SJCRH30 (cell line): ENCODE measurements around the gene GRIA1. TPM values are rescaled to one million over a fixed set of nuclear protein-coding genes. Genes with fewer than 3 reads are reported as not detected.
A peak's percentile ranks its signal among the peaks of the same experiment; 100 is the strongest.

Experiments used
- DNase-seq, 2 experiments: peaks; one replicate each; pipeline ENCODE4 v3.0.0-alpha.2; 2015 to 2020
- H3K27ac ChIP-seq: fragments of 250-450 bp; sonication (Bioruptor Pico); 2 replicates; pipeline ENCODE4 v1.5.1; 2020; ENCODE audit warnings: mild to moderate bottlenecking, moderate library complexity
- H3K27me3 ChIP-seq: fragments of 250-450 bp; sonication (Bioruptor Pico); 2 replicates; pipeline ENCODE4 v1.5.1; 2020; ENCODE audit warnings: mild to moderate bottlenecking, moderate library complexity
- H3K36me3 ChIP-seq: fragments of 250-450 bp; sonication (Bioruptor Pico); 2 replicates; pipeline ENCODE4 v1.5.1; 2020; ENCODE audit warnings: mild to moderate bottlenecking, moderate library complexity
- H3K4me1 ChIP-seq: fragments of 250-450 bp; sonication (Bioruptor Pico); 2 replicates; pipeline ENCODE4 v1.5.1; 2020; ENCODE audit warnings: mild to moderate bottlenecking, moderate library complexity
- H3K4me3 ChIP-seq: fragments of 250-450 bp; sonication (Bioruptor Pico); 2 replicates; pipeline ENCODE4 v1.5.1; 2020; ENCODE audit warnings: mild to moderate bottlenecking, moderate library complexity
- H3K9me3 ChIP-seq: fragments of 250-450 bp; sonication (Bioruptor Pico); replicated peaks from 2 replicates; pipeline ENCODE4 v1.5.1; 2020; ENCODE audit warnings: mild to moderate bottlenecking, moderate library complexity
- total RNA-seq: library from RNA; depleted of rRNA; stranded (reverse); fragments of >200 nt; shearing (Covaris generic); gene quantifications from 2 replicates; pipeline ENCODE4 v1.2.3, GENCODE V29; 2014; rRNA removed

GRIA1 gene
- total RNA-seq: not detected in 2 replicates

DNA sequence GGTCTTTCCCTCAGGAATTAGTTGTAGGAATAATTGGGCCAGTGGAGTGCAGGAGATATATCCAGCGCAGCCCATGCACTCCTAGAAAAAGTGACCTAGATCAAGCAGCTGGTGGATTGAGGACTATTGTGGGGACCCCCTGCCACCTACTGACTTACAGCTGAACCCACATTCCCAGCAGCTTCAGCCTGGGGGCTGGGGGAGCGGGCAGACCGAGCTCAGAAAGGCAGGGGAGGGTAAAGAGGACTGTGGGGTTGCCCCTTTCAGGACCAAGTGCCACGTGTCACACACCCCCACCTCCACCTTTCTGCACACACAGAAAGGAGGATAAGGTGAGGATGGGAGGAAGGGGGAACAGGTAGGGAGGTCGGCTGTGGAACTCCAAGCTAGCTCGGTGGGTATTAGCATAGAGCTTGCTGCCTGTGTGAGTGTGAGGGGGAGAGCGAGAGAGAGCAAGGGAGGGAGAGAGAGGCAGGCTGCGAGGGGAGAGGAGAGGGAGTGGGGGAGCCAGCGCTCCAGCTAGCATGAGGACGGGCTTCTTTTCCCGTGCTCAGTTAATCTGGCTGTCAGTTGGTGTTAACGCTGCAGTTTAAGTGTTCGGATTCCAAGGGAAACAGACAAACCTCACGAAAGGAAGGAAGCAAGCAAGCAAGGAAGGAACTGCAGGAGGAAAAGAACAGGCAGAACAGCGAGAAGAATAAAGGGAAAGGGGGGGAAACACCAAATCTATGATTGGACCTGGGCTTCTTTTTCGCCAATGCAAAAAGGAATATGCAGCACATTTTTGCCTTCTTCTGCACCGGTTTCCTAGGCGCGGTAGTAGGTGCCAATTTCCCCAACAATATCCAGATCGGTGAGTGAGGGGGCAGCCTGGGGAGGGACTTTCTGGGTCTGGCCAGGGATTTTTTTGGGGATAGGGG lies at the start of gene GRIA1:
Gene GRIA1 (plus strand): TSS at position 553 of the 920 bp plus-strand sequence.
- H3K27me3 ChIP-seq: peaks cover 5% of the 10 kb centered on the region; the same call in 1 of the 2 replicates
- no peak for DNase-seq
- H3K36me3 ChIP-seq: no peaks in the 10 kb centered on the region
- H3K27ac ChIP-seq: no peak within 1 kb of the TSS
- no peaks in the 10 kb centered on the region for H3K9me3 ChIP-seq
- no peaks in the 10 kb centered on the region for H3K4me1 ChIP-seq
- H3K4me3 ChIP-seq: no peak within 1 kb of the TSS

DNA sequence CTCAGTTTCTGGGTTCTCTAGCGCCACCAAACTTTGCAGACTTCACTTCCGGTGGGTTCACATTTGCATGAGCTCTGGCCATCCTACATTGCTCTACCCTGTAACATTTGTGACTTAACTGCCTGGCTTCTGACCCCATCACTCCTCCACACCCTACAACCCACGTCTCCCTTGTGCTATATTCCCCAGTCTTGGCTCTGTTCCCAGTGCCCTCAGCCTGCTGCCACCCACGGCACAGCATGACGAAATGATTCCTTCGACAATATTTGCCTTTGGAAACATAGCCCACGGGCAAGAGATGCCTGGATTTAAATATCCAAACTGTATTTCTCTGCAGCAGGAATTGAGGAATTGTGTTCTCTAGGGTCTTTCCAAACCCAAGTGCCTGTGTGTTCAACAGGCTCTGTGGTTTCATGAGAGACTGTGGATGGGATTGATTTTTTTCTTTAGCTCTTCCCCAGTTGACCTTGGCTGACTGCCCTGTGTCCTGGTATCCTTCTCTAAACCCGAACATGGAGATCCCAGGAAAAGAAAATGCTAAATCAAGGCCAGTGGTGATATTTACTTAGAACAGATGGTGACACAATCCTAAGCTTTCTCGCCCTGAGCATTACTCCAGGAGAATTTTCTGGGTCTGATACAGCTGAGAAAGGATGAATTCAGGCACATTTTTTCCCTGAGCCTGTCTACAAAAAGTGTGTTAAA lies 44.4 kb upstream of the GRIA1 start:
- no peaks in the 10 kb centered on the region for H3K36me3 ChIP-seq
- no peaks in the 10 kb centered on the region for H3K9me3 ChIP-seq
- no peaks in the 10 kb centered on the region for H3K27me3 ChIP-seq
- H3K4me3 ChIP-seq: no peak overlapping the region
- DNase-seq: peak; percentile 70 to 76
- H3K4me1 ChIP-seq: no peaks in the 10 kb centered on the region; the same call in 1 of the 2 replicates
- peak overlapping the region; percentile 21; the same call in 1 of the 2 replicates for H3K27ac ChIP-seq

DNA sequence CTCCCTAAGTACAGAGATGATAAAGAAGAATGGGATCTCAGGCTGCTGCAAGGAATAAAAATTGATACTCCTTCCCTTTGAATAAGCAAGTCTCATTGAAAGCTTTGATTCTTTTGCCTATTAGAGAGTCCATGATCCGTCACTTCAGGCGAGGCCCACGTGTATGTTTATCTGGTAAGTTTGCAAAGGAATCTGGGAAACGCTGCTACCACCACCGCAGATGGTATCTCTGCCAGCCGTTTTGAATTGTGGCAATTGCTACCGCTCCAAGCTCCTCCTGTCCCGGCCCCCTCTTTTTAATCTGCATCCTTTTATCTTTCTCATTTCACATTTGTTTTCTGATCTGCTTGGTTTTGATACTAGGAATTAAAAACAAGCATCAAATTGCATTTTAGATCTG lies 42.9 kb upstream of the GRIA1 start:
- Histone ChIP-seq H3K27ac (no peak overlapping the region), H3K9me3 (no peaks in the 10 kb centered on the region), H3K4me3 (no peak overlapping the region), H3K27me3 (no peaks in the 10 kb centered on the region), H3K36me3 (no peaks in the 10 kb centered on the region), H3K4me1 (no peaks in the 10 kb centered on the region; the same call in 1 of the 2 replicates)
- no peak for DNase-seq

DNA sequence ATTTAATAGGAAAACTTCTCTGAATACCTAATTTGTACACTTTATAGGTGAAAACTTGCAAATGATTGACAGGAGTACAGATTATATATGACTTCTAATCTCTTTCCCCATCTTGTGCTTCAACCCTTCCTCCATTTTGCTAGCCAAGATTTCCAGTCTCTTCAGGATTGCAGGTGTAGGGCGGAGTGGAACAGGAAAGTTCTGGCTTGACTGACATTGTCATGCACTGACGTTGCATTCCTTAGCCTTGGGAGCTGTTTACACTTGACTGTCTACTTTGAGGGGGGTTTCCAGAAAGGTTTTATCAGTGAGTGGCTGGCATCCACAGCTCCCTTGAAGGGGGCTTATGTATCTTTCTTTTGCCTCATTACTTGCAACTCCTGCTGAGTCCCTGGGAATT lies 34.1 kb upstream of the GRIA1 start:
- no peak overlapping the region for H3K27ac ChIP-seq
- DNase-seq: no peak
- H3K36me3 ChIP-seq: no peaks in the 10 kb centered on the region
- no peaks in the 10 kb centered on the region for H3K4me1 ChIP-seq
- no peak overlapping the region for H3K4me3 ChIP-seq
- no peaks in the 10 kb centered on the region for H3K27me3 ChIP-seq
- no peaks in the 10 kb centered on the region for H3K9me3 ChIP-seq

DNA sequence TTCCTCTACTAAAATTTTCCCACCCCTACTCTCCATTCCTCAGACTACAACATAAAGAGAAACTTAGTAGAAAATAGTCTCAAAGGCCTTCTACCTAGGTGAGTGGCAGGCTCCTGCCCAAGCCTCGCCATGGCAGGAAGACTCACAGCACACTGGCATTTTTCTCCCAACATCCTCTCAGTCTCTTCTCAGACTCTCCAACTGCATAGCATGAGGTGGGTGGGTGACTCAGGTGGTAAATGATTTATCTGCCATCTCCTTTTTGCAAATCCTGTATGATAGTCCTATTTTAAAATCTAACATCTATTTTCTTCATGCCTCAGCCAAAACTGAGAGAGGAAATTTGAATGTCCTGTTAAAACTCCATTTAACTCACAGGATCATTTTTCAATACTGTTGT lies 33.5 kb upstream of the GRIA1 start:
- no peaks in the 10 kb centered on the region for H3K36me3 ChIP-seq
- DNase-seq: no peak
- H3K27ac ChIP-seq: no peak overlapping the region
- H3K27me3 ChIP-seq: no peaks in the 10 kb centered on the region
- no peaks in the 10 kb centered on the region for H3K4me1 ChIP-seq
- no peak overlapping the region for H3K4me3 ChIP-seq
- H3K9me3 ChIP-seq: no peaks in the 10 kb centered on the region

DNA sequence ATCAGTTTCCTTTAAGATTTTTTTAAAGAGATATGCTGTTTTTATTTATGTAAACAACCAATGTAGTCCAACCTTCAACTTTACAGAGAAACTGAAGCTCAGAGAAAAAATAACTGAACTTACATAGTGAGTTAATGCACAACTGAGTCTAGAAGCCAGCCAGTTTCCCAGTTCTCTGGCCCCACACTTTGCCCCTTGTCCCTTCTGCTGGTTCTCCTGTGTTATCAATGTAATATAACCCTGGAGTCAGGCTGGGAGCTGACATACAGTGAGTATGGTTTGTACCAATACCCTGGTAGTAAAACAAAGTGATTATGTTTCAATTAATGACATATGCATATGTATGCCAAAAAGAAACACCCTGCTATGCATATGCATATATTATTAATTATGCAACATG lies 32.2 kb upstream of the GRIA1 start:
- H3K4me3 ChIP-seq: no peak overlapping the region
- H3K27ac ChIP-seq: no peak overlapping the region
- no peaks in the 10 kb centered on the region for H3K9me3 ChIP-seq
- H3K4me1 ChIP-seq: no peaks in the 10 kb centered on the region
- H3K27me3 ChIP-seq: no peaks in the 10 kb centered on the region
- DNase-seq: no peak
- H3K36me3 ChIP-seq: no peaks in the 10 kb centered on the region

DNA sequence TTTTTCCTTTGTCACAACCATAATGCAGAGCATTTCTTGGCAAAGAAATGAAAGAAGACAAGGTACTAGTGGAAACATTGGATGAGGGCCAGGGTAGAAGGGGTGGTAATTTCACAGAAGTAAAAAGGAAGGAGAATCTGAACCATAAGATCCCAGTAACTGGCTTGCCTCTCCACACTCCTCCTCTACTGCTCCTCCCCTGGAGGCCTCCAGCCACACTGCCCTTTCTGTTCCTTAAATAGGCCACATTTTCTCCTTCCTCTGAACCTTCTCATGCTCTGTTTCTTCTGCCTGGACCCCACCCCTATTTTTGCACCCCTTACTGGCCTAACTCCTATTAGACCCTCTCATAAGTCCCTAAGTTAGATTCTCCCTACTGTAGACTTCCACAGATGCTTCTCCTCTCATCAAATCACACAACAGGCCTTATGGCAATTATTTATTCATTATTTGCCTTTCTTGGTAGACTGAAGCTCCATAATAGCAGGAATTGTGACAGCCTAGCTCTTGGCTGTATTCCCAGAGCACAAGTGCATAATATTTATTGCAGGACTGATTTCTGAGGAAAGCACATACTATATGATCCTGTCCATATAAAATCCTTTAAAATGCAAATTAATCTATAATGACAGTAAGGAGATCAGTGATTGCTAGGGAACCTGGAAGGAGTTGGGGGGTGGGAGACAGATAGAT lies 31.3 kb upstream of the GRIA1 start:
- Histone ChIP-seq H3K9me3 (no peaks in the 10 kb centered on the region), H3K4me1 (no peaks in the 10 kb centered on the region), H3K27me3 (no peaks in the 10 kb centered on the region), H3K27ac (no peak overlapping the region), H3K36me3 (no peaks in the 10 kb centered on the region), H3K4me3 (no peak overlapping the region)
- no peak for DNase-seq

DNA sequence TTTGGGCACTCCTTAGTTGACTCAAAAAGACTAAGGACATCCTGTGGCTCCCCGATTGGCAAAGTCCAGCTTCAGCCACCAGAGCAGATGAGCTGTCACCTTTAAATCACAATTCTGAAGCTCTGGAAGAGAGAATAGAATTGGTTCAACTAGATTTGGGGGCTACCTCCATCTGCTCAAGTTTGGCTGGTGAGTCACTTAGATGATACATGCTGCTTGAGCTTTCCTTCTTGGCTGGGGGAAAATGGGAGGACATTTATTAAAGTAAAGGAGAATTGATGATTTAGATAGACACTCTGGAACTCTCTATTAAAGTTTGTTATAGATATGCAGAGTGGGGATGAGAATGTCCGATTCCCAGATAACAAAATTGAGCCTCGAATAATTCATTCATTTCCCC lies 30.0 kb upstream of the GRIA1 start:
- no peak overlapping the region for H3K27ac ChIP-seq
- DNase-seq: no peak
- H3K4me1 ChIP-seq: no peaks in the 10 kb centered on the region
- no peaks in the 10 kb centered on the region for H3K36me3 ChIP-seq
- no peak overlapping the region for H3K4me3 ChIP-seq
- no peaks in the 10 kb centered on the region for H3K9me3 ChIP-seq
- H3K27me3 ChIP-seq: no peaks in the 10 kb centered on the region

DNA sequence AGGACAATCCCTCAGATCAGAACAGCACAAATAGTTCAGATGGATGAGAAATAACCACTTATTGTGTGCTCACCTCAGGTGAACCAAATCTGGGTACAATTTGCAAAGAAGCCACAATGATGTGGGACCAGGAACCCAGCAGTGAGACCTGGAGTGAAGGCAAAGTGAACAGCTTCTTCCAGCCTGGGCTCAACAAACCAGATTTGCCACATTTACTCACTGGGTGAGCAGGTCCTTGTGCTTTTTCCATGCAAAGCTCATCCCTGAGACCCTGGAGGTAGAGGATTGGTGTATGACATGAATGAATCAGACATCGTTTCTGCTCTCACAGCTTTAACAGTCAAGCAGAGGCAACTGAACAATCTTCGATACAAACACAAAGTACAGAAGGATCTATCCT lies 29.1 kb upstream of the GRIA1 start:
- Histone ChIP-seq H3K9me3 (no peaks in the 10 kb centered on the region), H3K27ac (no peak overlapping the region), H3K4me1 (no peaks in the 10 kb centered on the region), H3K27me3 (no peaks in the 10 kb centered on the region), H3K36me3 (no peaks in the 10 kb centered on the region), H3K4me3 (no peak overlapping the region)
- DNase-seq: no peak

DNA sequence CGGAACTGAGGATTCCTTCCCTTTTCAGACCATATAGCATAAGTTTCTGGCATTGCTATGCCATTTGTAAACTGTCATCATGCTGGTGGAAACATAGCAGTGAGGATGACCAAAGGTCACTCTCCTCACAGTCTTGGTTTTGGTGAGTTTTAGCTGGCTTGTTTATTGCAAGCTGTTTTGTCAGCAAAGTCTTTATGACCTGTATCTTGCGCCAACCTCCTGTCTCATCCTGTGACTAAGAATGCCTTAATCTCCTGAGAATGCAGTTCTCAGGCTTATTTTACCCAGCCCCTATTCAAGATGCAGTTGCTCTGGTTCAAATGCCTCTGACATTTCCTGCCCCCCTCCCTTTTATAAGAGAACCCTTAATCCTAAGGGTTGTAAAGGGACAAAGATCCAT lies 26.7 kb upstream of the GRIA1 start:
- no peaks in the 10 kb centered on the region for H3K27me3 ChIP-seq
- H3K4me3 ChIP-seq: no peak overlapping the region
- no peak for DNase-seq
- H3K4me1 ChIP-seq: no peaks in the 10 kb centered on the region
- no peak overlapping the region for H3K27ac ChIP-seq
- H3K36me3 ChIP-seq: no peaks in the 10 kb centered on the region
- H3K9me3 ChIP-seq: no peaks in the 10 kb centered on the region

DNA sequence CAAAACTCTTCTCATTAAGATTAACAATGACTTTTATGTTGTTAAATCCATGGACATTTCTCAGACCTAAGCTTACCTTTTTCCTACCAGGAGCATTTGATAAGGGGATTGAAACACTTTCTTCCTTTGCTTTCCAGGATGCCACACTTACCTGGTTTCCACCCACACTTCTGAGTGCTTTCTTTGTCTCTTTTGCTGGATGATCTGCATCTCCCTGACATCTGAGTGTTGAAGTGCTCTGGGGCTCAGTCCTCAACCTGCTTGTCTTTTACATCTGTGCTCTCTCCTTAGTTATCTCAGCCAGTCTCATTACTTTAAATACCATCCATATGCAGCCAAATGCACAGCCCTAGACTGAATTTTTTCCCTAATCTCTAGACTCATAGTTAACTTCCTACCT lies 22.9 kb upstream of the GRIA1 start:
- no peaks in the 10 kb centered on the region for H3K9me3 ChIP-seq
- H3K27ac ChIP-seq: no peak overlapping the region
- no peak for DNase-seq
- H3K4me3 ChIP-seq: no peak overlapping the region
- H3K27me3 ChIP-seq: no peaks in the 10 kb centered on the region
- no peaks in the 10 kb centered on the region for H3K4me1 ChIP-seq
- H3K36me3 ChIP-seq: no peaks in the 10 kb centered on the region

DNA sequence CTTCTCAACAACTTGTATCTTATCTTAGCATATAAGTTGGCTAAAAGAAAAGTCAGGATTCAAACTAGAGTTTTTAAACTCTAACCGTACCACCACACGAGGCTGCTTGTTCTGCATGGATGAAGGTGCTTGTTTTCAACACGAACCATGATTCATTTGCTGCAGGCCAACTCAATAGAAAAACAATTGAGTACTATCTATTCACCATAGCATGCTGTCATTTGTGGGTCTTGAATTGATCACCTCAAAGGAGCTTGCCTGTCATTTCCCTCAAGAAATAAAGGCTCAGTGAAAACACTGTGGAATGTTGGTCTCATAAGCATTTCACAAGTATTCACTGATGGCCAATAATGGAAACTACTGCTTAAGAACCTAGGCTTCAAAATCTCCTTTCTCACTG lies 21.0 kb upstream of the GRIA1 start:
- H3K27ac ChIP-seq: no peak overlapping the region
- no peaks in the 10 kb centered on the region for H3K36me3 ChIP-seq
- no peaks in the 10 kb centered on the region for H3K9me3 ChIP-seq

DNA sequence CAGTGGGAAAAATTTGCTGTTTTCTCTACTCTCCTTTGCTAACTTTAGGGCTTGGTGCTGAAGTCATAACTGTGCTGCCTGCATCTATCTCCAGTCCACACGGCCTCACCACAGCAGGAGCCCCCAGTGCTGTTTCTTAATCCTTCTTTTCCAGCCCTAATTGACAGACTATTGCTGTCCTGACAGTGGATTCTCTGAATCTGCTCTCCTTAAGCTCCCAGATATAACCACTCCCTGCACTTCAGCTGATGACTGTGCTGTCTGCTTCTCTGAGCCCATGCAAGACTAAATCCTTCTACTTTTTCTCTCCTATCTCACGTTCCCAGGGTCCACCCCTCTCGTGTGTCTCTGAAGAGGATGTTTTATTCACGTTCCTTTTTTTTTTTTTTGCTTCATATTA lies 19.7 kb upstream of the GRIA1 start:
- Histone ChIP-seq H3K4me3 (no peak overlapping the region), H3K9me3 (no peaks in the 10 kb centered on the region), H3K27ac (no peak overlapping the region), H3K36me3 (no peaks in the 10 kb centered on the region), H3K27me3 (no peaks in the 10 kb centered on the region), H3K4me1 (no peaks in the 10 kb centered on the region)
- no peak for DNase-seq

More for the DNA sequence above, 21.0 kb upstream of the GRIA1 start:
- no peak for DNase-seq
- Histone ChIP-seq H3K4me1 (no peaks in the 10 kb centered on the region), H3K27me3 (no peaks in the 10 kb centered on the region), H3K4me3 (no peak overlapping the region)

DNA sequence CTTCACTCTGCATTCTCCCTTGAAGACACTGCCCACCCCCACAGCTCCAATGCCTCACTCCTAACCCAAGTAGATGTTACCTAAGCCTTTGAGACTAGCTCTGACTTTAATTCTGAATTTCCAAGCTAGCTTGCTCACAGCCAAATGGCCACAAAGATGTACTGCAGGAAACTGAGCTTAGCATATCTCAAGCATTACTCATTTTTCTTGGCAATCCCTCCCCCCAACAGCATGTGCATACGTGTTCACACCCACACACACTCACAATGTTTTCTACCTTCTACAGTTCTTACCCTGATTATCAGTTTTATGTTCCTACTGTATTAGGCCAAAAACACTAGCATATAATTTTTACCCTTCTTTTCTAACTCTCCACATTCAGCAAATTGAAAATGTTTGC lies 13.7 kb upstream of the GRIA1 start:
- H3K9me3 ChIP-seq: no peaks in the 10 kb centered on the region
- no peaks in the 10 kb centered on the region for H3K36me3 ChIP-seq
- no peaks in the 10 kb centered on the region for H3K4me1 ChIP-seq
- no peak overlapping the region for H3K27ac ChIP-seq
- no peaks in the 10 kb centered on the region for H3K27me3 ChIP-seq
- H3K4me3 ChIP-seq: no peak overlapping the region
- no peak for DNase-seq

DNA sequence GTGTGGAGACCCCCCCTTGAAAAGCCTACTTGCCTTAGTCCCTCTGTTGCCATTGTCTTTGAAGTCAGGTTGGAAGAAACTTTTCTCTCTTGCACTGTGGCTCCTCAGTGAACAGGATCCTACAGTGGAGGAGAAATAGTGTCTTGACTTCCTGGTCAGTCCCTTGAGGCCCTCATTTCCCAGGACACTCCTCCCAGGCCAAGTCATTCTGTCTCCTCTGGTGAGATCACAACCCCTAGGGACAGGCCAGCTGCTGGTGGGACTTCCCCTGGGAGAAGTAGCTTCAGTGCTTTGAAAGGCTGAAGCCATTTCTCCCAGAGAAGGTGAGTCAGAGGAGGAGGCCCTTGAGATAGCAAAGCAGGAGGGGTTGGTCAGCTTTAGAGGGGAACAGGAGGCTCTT lies 10.1 kb upstream of the GRIA1 start:
- Histone ChIP-seq H3K4me3 (no peak overlapping the region), H3K36me3 (no peaks in the 10 kb centered on the region), H3K4me1 (no peaks in the 10 kb centered on the region), H3K9me3 (no peaks in the 10 kb centered on the region), H3K27ac (no peak overlapping the region), H3K27me3 (no peaks in the 10 kb centered on the region)
- DNase-seq: no peak
